ENCODE results near the gene LRRC53.

Gene LRRC53

GRCh38 chr1:74434321-74434720, 78.1 kb downstream of the LRRC53 start:
- DNase-seq (ENCODE audit: low read depth) = no peak

- DNase-seq (ENCODE audit: low read depth) = no peak
These were observed 80.1 kb downstream of the LRRC53 start for GRCh38 chr1:74432325-74432724.

- DNase-seq (ENCODE audit: low read depth) = no peak
These were observed 80.9 kb downstream of the LRRC53 start for GRCh38 chr1:74431531-74431930.

DNA sequence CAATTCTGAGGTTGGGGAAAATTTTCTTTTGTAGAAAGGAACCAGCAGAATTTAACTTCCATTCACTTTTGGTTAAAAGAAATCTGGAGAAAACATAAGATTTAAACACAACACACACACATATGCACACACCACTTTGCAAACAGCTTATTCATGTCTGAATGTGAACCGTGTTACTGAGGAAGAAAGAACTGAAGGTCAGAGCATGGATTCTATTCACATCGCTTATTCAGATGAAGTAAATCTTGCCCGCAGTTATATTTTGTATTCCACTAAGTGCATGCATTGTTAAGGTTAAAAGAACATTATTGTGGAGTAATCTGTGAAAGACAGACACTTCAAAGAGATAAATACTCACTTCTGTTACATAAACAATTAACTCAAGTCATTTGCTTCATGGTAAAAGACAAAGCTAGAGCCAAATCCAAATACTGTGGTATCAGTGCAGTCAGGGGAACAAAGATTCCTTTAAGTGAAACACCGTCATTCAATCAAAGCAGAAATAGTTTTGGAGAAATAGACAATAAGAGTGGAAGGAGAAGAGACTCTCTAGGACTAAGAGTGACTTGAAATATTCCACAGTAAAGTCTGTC, 82.0 kb downstream of the LRRC53 start:
- DNase-seq (ENCODE audit: low read depth) = no peak

GRCh38 chr1:74429580-74429979, 82.8 kb downstream of the LRRC53 start:
- no peak for DNase-seq (ENCODE audit: low read depth)

DNA sequence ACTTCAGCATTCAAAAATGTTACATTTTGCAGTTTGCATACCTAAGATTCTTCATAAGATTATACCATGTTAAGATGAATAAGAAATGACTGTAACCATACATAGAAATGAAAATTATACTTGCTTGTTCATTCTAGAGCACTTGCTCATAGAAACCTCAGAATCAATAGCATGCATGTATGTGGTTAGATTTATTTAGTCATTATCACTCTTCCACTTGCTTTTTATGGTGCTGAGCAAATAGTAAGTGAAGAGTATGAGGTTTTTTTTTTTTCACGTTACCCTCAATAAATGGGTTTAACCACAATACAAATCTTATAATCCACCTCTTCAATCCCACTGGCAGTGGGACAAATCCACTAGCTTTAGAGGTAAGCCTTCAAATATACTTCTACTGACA, 84.7 kb downstream of the LRRC53 start:
- no peak for DNase-seq (ENCODE audit: low read depth)

GRCh38 chr1:74426208-74426937, 86.0 kb downstream of the LRRC53 start:
- no peak for DNase-seq (ENCODE audit: low read depth)

DNA sequence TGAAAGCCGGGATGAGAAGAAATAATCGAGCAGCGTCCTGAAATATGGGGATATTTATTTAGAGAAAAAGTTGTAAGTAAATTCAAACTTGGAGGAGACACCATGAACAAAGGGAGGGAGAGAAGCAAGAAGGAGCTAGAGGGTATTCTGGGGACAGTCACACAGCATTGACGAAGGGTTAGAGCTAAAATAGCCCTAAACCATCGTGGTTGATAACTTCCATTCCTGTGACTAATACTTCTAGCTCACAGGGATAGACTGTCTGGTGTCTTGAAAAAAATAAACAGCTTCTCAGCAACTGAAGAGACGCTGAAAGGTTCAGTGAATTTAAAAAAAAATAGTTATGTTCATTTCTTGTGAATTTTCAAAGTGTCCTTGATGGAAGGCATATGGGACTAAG, 86.7 kb downstream of the LRRC53 start:
- DNase-seq (ENCODE audit: low read depth) = no peak

DNA sequence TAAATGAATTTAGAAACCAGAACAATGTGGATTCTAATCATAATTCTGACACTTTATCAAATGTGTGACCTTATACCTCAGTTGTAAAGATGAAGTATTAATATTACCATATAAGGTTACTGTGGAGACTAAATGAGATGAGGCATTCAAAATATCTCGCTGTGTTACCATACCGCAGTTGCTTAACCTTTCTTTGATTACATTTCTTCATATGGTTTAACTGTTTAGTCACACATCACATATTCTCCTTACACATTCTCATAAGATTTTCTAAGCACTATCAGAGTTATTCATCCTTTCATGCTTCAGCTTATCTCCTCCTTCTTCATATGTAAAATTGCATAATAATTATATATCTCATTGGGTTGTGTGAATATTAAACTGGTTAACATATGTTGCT, 88.9 kb downstream of the LRRC53 start:
- no peak for DNase-seq (ENCODE audit: low read depth)

DNA sequence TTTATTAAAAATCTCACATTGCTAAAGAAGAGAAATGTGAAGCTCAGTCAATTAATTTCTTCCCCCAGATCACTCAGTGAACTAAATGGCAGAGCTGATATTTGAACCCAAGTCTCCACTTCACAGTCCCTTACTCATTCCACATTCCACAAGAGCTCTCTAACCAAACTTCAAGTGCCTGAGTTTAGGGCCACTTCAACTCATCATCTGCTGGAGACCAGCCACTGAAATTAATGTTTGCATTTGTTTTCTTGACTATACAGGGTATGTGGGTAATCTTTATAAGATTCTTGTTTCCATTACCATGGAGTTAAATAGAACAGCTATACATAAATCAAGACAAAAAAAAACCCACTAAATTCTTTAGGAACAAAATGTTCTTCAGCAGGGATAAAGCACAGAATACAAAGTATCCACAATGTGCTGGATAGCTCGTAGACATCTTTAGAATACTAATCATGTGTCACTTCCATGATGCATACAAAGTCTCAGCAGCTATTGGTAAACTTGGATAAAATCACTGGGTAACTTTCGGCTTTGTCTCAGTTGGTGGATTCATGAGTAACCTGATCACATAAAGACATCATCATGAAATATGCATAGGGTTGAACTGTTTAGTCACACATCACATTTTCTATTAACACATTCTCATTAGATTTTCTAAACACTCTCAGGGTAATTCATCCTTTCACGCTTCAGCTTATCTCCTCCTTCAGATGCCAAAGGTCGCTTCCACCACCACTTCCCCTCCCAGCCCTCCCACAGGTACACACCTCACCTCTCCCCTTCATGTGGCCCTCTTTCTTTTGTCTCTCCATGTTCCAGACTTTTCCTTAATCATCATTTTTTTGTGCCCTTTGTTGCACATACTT, 89.8 kb downstream of the LRRC53 start:
- DNase-seq (ENCODE audit: low read depth) = no peak

GRCh38 chr1:74420467-74420866, 91.9 kb downstream of the LRRC53 start:
- DNase-seq (ENCODE audit: low read depth) = no peak

Measured in CMK (cell line).